ENCODE measurements around the gene MT4.

DNA sequence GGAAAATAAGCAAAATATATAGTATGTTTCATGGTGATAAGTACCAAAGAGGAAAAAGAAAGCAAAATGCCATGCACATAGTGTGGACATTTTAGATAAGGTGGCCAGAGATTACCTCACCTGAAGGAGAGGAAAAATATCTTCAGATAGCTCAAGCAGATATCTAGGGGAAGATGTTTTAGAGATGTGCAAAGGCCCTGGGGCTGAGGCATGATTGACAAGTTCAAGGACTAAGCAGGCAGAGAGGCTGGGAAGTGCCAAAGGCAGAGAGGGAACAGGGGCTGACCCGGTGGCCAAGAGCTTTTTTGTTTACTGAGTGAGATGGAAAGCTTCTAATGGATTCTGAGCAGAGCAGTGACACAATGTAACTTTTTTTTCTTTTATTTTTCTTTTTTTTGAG is 4.4 kb upstream of the MT4 start:
- TF ChIP-seq POLR2AphosphoS5 (IDR thresholded peaks at IDR 0.05) (no peak), POLR2A (IDR thresholded peaks at IDR 0.05; ENCODE audit: low read depth) (no peak)
- TF ChIP-seq, protein P1, sequence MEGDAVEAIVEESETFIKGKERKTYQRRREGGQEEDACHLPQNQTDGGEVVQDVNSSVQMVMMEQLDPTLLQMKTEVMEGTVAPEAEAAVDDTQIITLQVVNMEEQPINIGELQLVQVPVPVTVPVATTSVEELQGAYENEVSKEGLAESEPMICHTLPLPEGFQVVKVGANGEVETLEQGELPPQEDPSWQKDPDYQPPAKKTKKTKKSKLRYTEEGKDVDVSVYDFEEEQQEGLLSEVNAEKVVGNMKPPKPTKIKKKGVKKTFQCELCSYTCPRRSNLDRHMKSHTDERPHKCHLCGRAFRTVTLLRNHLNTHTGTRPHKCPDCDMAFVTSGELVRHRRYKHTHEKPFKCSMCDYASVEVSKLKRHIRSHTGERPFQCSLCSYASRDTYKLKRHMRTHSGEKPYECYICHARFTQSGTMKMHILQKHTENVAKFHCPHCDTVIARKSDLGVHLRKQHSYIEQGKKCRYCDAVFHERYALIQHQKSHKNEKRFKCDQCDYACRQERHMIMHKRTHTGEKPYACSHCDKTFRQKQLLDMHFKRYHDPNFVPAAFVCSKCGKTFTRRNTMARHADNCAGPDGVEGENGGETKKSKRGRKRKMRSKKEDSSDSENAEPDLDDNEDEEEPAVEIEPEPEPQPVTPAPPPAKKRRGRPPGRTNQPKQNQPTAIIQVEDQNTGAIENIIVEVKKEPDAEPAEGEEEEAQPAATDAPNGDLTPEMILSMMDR (IDR thresholded peaks at IDR 0.05), result no peak

Data from esophagus muscularis mucosa (tissue), 3 donors.